Right lobe of liver (tissue), 4 donors: ENCODE data around the gene ZSCAN12.

Experiments used
- CTCF ChIP-seq, 4 donors: fragments of 200-600 bp in 3 of 4; fragments of 450-650 bp in 1 of 4; IDR thresholded peaks; one replicate each; pipeline versions ENCODE4 v1.5.1 to v1.8.0; 2016 to 2022; ENCODE audit warnings: antibody characterized with exemption in 4 of 4, mild to moderate bottlenecking in 2 of 4
- POLR2A ChIP-seq: fragments of 450-650 bp; IDR thresholded peaks from one replicate; pipeline ENCODE4 v1.6.1; 2017; ENCODE audit warnings: antibody characterized with exemption, mild to moderate bottlenecking
- donor health status: DM: no; HTN: no; CAD: no.
- donor health status: DM: no; HTN: no; CAD: no.
- donor health status: DM: no; HTN: yes; CAD: no.

- TF ChIP-seq POLR2A (no peak), CTCF (IDR thresholded peaks at IDR 0.05) (no peak)
Measured at GRCh38 chr6:28334286-28335039, 65.1 kb downstream of the ZSCAN12 start.
